OCI-LY3 (cell line): ENCODE results near the gene TEX26.

Source experiments
- CTCF ChIP-seq: fragments of 200-600, 300-600 bp; sonication (generic); IDR thresholded peaks from 2 replicates; pipeline ENCODE4 v1.5.1; 2014; ENCODE audit warnings: antibody characterized with exemption, low read length, low read depth
- EZH2phosphoT487 ChIP-seq: fragments of 200-600 bp; shearing (Covaris generic); IDR thresholded peaks from 2 replicates; pipeline ENCODE4 v1.6.1; 2018; ENCODE audit warnings: antibody characterized with exemption, mixed run types, low read depth

- TF ChIP-seq CTCF (peak; percentile 48), EZH2phosphoT487 (no peak)
These were observed 39.5 kb upstream of the TEX26 start for GRCh38 chr13:30892966-30893365.
